ENCODE results near the gene MDP1. TPM values are rescaled to one million over a fixed set of nuclear protein-coding genes. Genes with fewer than 3 reads are reported as not detected.

MDP1 gene
- total RNA-seq, 3 donors from 2014 or later (not counting 1 experiment from before 2014, with no cell fraction given) = 4.0 to 6.1 (median 5.5) TPM

GRCh38 chr14:24255931-24256711 lies 40.3 kb upstream of the MDP1 start:
- H3K4me1 ChIP-seq (ENCODE audit: control insufficient read depth, insufficient read depth, low read length) = no peaks in the 10 kb centered on the region
- no peak overlapping the region for H3K27ac Mint-ChIP-seq
- 94% methylated on average over 12 of the region's 12 CpGs for WGBS (ENCODE audit: insufficient coverage)

GRCh38 chr14:24255438-24255837 lies 39.6 kb upstream of the MDP1 start:
- Mint-ChIP-seq H3K27me3 (ENCODE audit: low read depth in 2 of 2) (no peaks in the 10 kb centered on the region), H3K9me3 (no peaks in the 10 kb centered on the region), H3K27ac (no peak overlapping the region), H3K4me1 (no peaks in the 10 kb centered on the region), H3K4me3 (no peak overlapping the region), H3K36me3 (no peaks in the 10 kb centered on the region)
- Histone ChIP-seq H3K9me3 (ENCODE audit: control insufficient read depth, insufficient read depth, low read length) (no peaks in the 10 kb centered on the region), H3K27ac (ENCODE audit: low read length) (no peak overlapping the region), H3K4me1 (ENCODE audit: control insufficient read depth, insufficient read depth, low read length) (no peaks in the 10 kb centered on the region), H3K27me3 (ENCODE audit: control insufficient read depth, insufficient read depth, low read length) (no peaks in the 10 kb centered on the region), H3K36me3 (ENCODE audit: control insufficient read depth, insufficient read depth, low read length) (peaks cover 8% of the 10 kb centered on the region), H3K4me3 (ENCODE audit: low read length) (no peak overlapping the region)
- WGBS (ENCODE audit: insufficient coverage) = 96% methylated on average over 7 of the region's 8 CpGs
- intact Hi-C loops (cut with micrococcal nuclease) = no loop called here
- DNase-seq = no peak
- TF ChIP-seq CTCF (IDR thresholded peaks at IDR 0.05) = no peak
- no peak for ATAC-seq

More at GRCh38 chr14:24255931-24256711, 40.3 kb upstream of the MDP1 start:
- intact Hi-C loops (cut with micrococcal nuclease) = no loop called here
- H3K9me3 ChIP-seq (ENCODE audit: control insufficient read depth, insufficient read depth, low read length) = no peaks in the 10 kb centered on the region
- no peak overlapping the region for H3K4me3 ChIP-seq (ENCODE audit: low read length)
- H3K27me3 Mint-ChIP-seq (ENCODE audit: low read depth in 2 of 2) = no peaks in the 10 kb centered on the region
- TF ChIP-seq CTCF (IDR thresholded peaks at IDR 0.05) = no peak
- no peaks in the 10 kb centered on the region for H3K27me3 ChIP-seq (ENCODE audit: control insufficient read depth, insufficient read depth, low read length)
- peaks cover 8% of the 10 kb centered on the region for H3K36me3 ChIP-seq (ENCODE audit: control insufficient read depth, insufficient read depth, low read length)
- ATAC-seq = no peak
- H3K27ac ChIP-seq (ENCODE audit: low read length) = no peak overlapping the region
- DNase-seq = no peak
- no peak overlapping the region for H3K4me3 Mint-ChIP-seq
- no peaks in the 10 kb centered on the region for H3K36me3 Mint-ChIP-seq
- no peaks in the 10 kb centered on the region for H3K4me1 Mint-ChIP-seq
- H3K9me3 Mint-ChIP-seq = no peaks in the 10 kb centered on the region

GRCh38 chr14:24254630-24255392 lies 38.9 kb upstream of the MDP1 start:
- no peaks in the 10 kb centered on the region for H3K4me1 ChIP-seq (ENCODE audit: control insufficient read depth, insufficient read depth, low read length)
- H3K27ac Mint-ChIP-seq = no peak overlapping the region
- no peak for DNase-seq
- no peak for TF ChIP-seq CTCF (IDR thresholded peaks at IDR 0.05)
- H3K36me3 ChIP-seq (ENCODE audit: control insufficient read depth, insufficient read depth, low read length) = peaks cover 6% of the 10 kb centered on the region
- no peak overlapping the region for H3K4me3 ChIP-seq (ENCODE audit: low read length)
- H3K9me3 ChIP-seq (ENCODE audit: control insufficient read depth, insufficient read depth, low read length) = no peaks in the 10 kb centered on the region
- 97% methylated on average over 19 of the region's 19 CpGs for WGBS (ENCODE audit: insufficient coverage)
- no peaks in the 10 kb centered on the region for H3K36me3 Mint-ChIP-seq
- no peak overlapping the region for H3K4me3 Mint-ChIP-seq
- H3K27me3 Mint-ChIP-seq (ENCODE audit: low read depth in 2 of 2) = no peaks in the 10 kb centered on the region
- H3K27ac ChIP-seq (ENCODE audit: low read length) = no peak overlapping the region
- intact Hi-C loops (cut with micrococcal nuclease) = no loop called here
- no peaks in the 10 kb centered on the region for H3K9me3 Mint-ChIP-seq
- no peak for ATAC-seq
- H3K27me3 ChIP-seq (ENCODE audit: control insufficient read depth, insufficient read depth, low read length) = no peaks in the 10 kb centered on the region
- H3K4me1 Mint-ChIP-seq = no peaks in the 10 kb centered on the region

Measured in natural killer cell (primary cell).